Aorta (tissue), 5 donors: ENCODE results near the gene PRKCA. TPM values are rescaled to one million over a fixed set of nuclear protein-coding genes. Genes with fewer than 3 reads are reported as not detected.
"Not testable (repeated sequence)": the region's sequence is repeated elsewhere in the genome, so short reads cannot be mapped to it uniquely, and the experiment has no call there.

ENCODE experiments used
- ATAC-seq: fragments of 200-7000 bp; cut with Tn5 transposase; one replicate; pipeline ENCODE4 v1.9.1; 2022; ENCODE audit warnings: moderate library complexity; ENCODE audit not compliant: low FRiP score
- DNase-seq, 2 donors: peaks; one replicate each; pipeline ENCODE4 v3.0.0-alpha.2; 2020
- H3K27ac ChIP-seq, 2 donors: one replicate each; pipeline ENCODE4 v1.5.1; 2013; ENCODE audit warnings: low read length in 2 of 2, mild to moderate bottlenecking in 2 of 2, moderate library complexity in 2 of 2, control low read depth in 1 of 2, inconsistent platforms in 1 of 2, low read depth in 1 of 2
- H3K27me3 ChIP-seq, 2 donors: one replicate each; pipeline ENCODE4 v1.6.1; 2013; ENCODE audit warnings: control low read depth in 1 of 2, low read length in 1 of 2, mild to moderate bottlenecking in 1 of 2, moderate library complexity in 1 of 2; ENCODE audit not compliant: insufficient read depth in 2 of 2, control insufficient read depth in 1 of 2
- H3K36me3 ChIP-seq, 2 donors: one replicate each; pipeline ENCODE4 v1.6.1; 2013; ENCODE audit warnings: control low read depth in 1 of 2, low read length in 1 of 2, mild to moderate bottlenecking in 1 of 2; ENCODE audit not compliant: insufficient read depth in 2 of 2, control insufficient read depth in 1 of 2
- H3K4me1 ChIP-seq, 2 donors: one replicate each; pipeline ENCODE4 v1.6.1; 2013; ENCODE audit warnings: low read length in 2 of 2, control low read depth in 1 of 2, mild to moderate bottlenecking in 1 of 2, moderate library complexity in 1 of 2; ENCODE audit not compliant: insufficient read depth in 2 of 2, control insufficient read depth in 1 of 2
- H3K4me3 ChIP-seq, 2 donors: one replicate each; pipeline ENCODE4 v1.5.1; 2013; ENCODE audit warnings: low read length in 2 of 2, control low read depth in 1 of 2, mild to moderate bottlenecking in 1 of 2
- H3K9me3 ChIP-seq: one replicate; pipeline ENCODE4 v1.6.1; 2013; ENCODE audit warnings: mild to moderate bottlenecking, low read length; ENCODE audit not compliant: control insufficient read depth
- WGBS, 2 donors: extraction: QIAGEN DNeasy Blood & Tissue Kit; methylation state at CpG; one replicate each; pipeline ENCODE4 v1.1.7; 2013; 5-methylcytosine and 5-hydroxymethylcytosine counted together
- intact Hi-C, 2 donors: fragments of 100-400 bp; cut with DNase I; formaldehyde crosslinking; loops; one replicate each; pipeline versions ENCODE4 v1.14.2 to v1.15.0; 2022
- polyA plus RNA-seq, 2 donors: library from polyadenylated mRNA; stranded (reverse); fragments of 200-250 nt; gene quantifications; one replicate each; pipeline ENCODE4 v1.2.3, GENCODE V29; 2013
- total RNA-seq, 2 donors: library from RNA; stranded (reverse); fragmentation: NEBNext Ultra II Directional; extraction: Animal tissue kit (Norgen Biotek cat#: 25700); gene quantifications; one replicate each; pipeline ENCODE4 v1.2.1, GENCODE V29; 2021
- donor health status: healthy with polysubstance abuse.
- donor health status: Bipolar disorder and iron deficiency.
- donor health status: DM: no; HTN: no; CAD: no.
- donor health status: DM: no; HTN: no; CAD: no.
- donor health status: DM: yes; HTN: yes; CAD: no.

Gene PRKCA
- total and polyA plus RNA-seq, 4 donors, result 2.7 to 15.4 (median 9.1) TPM

- 93 to 95% methylated on average over 13 of the region's 13 CpGs for WGBS, 2 donors
- not testable (repeated sequence) for H3K36me3 ChIP-seq, H3K4me3 ChIP-seq, H3K9me3 ChIP-seq, H3K27me3 ChIP-seq, ATAC-seq, H3K27ac ChIP-seq, H3K4me1 ChIP-seq, DNase-seq
- intact Hi-C loops, result loop anchor here in 1 of 2 donors (10.0 kb wide), 1 partner anchor 62 kb away; no protein-coding TSS in a partner anchor
Observed at GRCh38 chr17:66713021-66713532, 410.7 kb downstream of the PRKCA start.

- ATAC-seq (no peak), DNase-seq (no peak)
- Histone ChIP-seq H3K9me3 (no peaks in the 10 kb centered on the region), H3K27me3 (no peaks in the 10 kb centered on the region), H3K27ac (no peak overlapping the region), H3K4me3 (no peak overlapping the region), H3K36me3 (no peaks in the 10 kb centered on the region), H3K4me1 (no peaks in the 10 kb centered on the region)
- intact Hi-C loops, result loop anchor here in 1 of 2 donors (10.0 kb wide), 1 partner anchor 61 kb away; no protein-coding TSS in a partner anchor
- WGBS, 2 donors, result 89 to 95% methylated on average over 6 of the region's 6 CpGs
Observed at GRCh38 chr17:66713533-66714042, 411.2 kb downstream of the PRKCA start.

- no peak for DNase-seq
- ATAC-seq, result no peak
- H3K4me1 ChIP-seq, result no peaks in the 10 kb centered on the region
- no peaks in the 10 kb centered on the region for H3K36me3 ChIP-seq
- H3K27ac ChIP-seq, result no peak overlapping the region
- intact Hi-C loops, result loop anchor here (5.0 to 10.0 kb wide), 3 partner anchors 60 to 578 kb away; no protein-coding TSS in a partner anchor
- no peak overlapping the region for H3K4me3 ChIP-seq
- no peaks in the 10 kb centered on the region for H3K27me3 ChIP-seq
- 88 to 91% methylated on average over 17 of the region's 17 CpGs for WGBS, 2 donors
- H3K9me3 ChIP-seq, result no peaks in the 10 kb centered on the region
Observed at GRCh38 chr17:66714046-66715023, 411.9 kb downstream of the PRKCA start.

GRCh38 chr17:66715076-66715675 is 412.8 kb downstream of the PRKCA start:
- H3K27me3 ChIP-seq, result no peaks in the 10 kb centered on the region
- H3K9me3 ChIP-seq, result no peaks in the 10 kb centered on the region
- no peak overlapping the region for H3K4me3 ChIP-seq
- 22 to 23% methylated on average over 11 of the region's 11 CpGs for WGBS, 2 donors
- DNase-seq (no peak), ATAC-seq (no peak)
- intact Hi-C loops, result loop anchor here (5.0 to 10.0 kb wide), 3 partner anchors 60 to 577 kb away; no protein-coding TSS in a partner anchor
- H3K4me1 ChIP-seq, result no peaks in the 10 kb centered on the region
- H3K36me3 ChIP-seq, result no peaks in the 10 kb centered on the region
- no peak overlapping the region for H3K27ac ChIP-seq

- DNase-seq (no peak), ATAC-seq (no peak)
- 2 to 5% methylated on average over 3 of the region's 3 CpGs for WGBS, 2 donors
- Histone ChIP-seq H3K4me1 (no peaks in the 10 kb centered on the region), H3K9me3 (no peaks in the 10 kb centered on the region), H3K27ac (no peak overlapping the region), H3K4me3 (no peak overlapping the region), H3K36me3 (no peaks in the 10 kb centered on the region), H3K27me3 (no peaks in the 10 kb centered on the region)
- intact Hi-C loops, result loop anchor here (2.0 to 10.0 kb wide), 4 partner anchors 59 to 577 kb away; no protein-coding TSS in a partner anchor
Observed at GRCh38 chr17:66715745-66716156, 413.3 kb downstream of the PRKCA start.

- H3K9me3 ChIP-seq, result no peaks in the 10 kb centered on the region
- no peak overlapping the region for H3K4me3 ChIP-seq
- H3K36me3 ChIP-seq, result no peaks in the 10 kb centered on the region
- ATAC-seq (no peak), DNase-seq (no peak)
- H3K27me3 ChIP-seq, result no peaks in the 10 kb centered on the region
- no peak overlapping the region for H3K27ac ChIP-seq
- no peaks in the 10 kb centered on the region for H3K4me1 ChIP-seq
- 48 to 57% methylated on average over 18 of the region's 18 CpGs for WGBS, 2 donors
- intact Hi-C loops, result loop anchor here (2.0 to 10.0 kb wide), 4 partner anchors 58 to 576 kb away; no protein-coding TSS in a partner anchor
Observed at GRCh38 chr17:66716236-66717026, 414.0 kb downstream of the PRKCA start.

- no peaks in the 10 kb centered on the region for H3K4me1 ChIP-seq
- no peaks in the 10 kb centered on the region for H3K9me3 ChIP-seq
- H3K27me3 ChIP-seq, result no peaks in the 10 kb centered on the region
- WGBS, 2 donors, result 94 to 95% methylated on average over 9 of the region's 9 CpGs
- ATAC-seq, result no peak
- DNase-seq, result no peak
- H3K36me3 ChIP-seq, result no peaks in the 10 kb centered on the region
- intact Hi-C loops, result loop anchor here (2.0 to 10.0 kb wide), 4 partner anchors 57 to 575 kb away; no protein-coding TSS in a partner anchor
- no peak overlapping the region for H3K4me3 ChIP-seq
- H3K27ac ChIP-seq, result no peak overlapping the region
Observed at GRCh38 chr17:66717641-66718058, 415.2 kb downstream of the PRKCA start.

- Histone ChIP-seq H3K27me3 (no peaks in the 10 kb centered on the region), H3K9me3 (no peaks in the 10 kb centered on the region), H3K4me1 (peaks cover 2 to 7% of the 10 kb centered on the region in 2 donors), H3K4me3 (no peak overlapping the region), H3K27ac (no peak overlapping the region), H3K36me3 (no peaks in the 10 kb centered on the region)
- no peak for ATAC-seq
- 90 to 94% methylated on average over 14 of the region's 14 CpGs for WGBS, 2 donors
- no peak for DNase-seq
- intact Hi-C loops, result no loop called here
Observed at GRCh38 chr17:66720027-66720426, 417.6 kb downstream of the PRKCA start.
